ENCODE results near the gene ENTPD6. TPM values are rescaled to one million over a fixed set of nuclear protein-coding genes. Genes with fewer than 3 reads are reported as not detected.

ENTPD6 gene
- total and polyA plus RNA-seq, 10 donors: 23.0 to 49.6 (median 35.6) TPM

DNA sequence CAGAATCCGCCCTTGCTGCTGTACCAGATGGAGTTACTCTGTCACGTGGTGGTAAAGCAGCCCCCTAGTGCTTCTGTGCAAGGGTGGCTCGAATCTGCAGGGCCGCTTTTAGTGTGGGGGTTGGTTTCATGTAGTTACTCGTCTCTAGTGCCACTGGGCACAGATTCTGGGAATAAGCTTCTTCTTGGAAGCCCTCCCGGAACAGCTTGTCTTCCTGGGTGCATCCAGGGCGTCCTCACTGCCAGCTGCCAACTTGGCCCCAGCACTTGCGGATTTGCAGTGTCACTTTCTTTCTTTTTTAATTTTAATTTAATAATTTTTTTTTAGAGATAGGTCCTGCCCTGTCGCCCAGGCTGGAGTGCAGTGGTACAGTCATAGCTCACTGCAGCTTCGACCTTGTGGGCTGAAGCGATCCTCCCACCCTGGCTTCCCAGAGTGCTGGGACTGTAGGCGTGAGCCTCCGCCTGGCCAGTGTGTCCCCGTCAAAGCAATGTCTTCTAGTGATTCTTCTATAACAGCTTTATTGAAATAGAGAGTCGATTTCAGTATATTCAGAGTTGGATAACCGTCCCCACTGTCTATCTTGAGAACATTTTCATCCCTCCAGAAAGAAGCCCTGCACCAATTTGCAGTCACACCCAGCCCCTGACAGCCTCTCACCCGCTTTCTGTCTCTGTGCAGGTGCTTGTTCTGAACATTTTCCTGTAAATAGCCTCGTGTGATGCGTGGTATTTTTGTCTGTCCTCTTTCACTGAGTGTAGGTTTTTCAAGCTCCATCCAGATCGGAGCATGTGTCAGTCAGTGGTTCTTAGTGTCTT is 78.2 kb downstream of the ENTPD6 start:
- TF ChIP-seq POLR2A (IDR thresholded peaks at IDR 0.05) (no peak), POLR2AphosphoS5 (IDR thresholded peaks at IDR 0.05) (no peak)
- TF ChIP-seq, protein P1, sequence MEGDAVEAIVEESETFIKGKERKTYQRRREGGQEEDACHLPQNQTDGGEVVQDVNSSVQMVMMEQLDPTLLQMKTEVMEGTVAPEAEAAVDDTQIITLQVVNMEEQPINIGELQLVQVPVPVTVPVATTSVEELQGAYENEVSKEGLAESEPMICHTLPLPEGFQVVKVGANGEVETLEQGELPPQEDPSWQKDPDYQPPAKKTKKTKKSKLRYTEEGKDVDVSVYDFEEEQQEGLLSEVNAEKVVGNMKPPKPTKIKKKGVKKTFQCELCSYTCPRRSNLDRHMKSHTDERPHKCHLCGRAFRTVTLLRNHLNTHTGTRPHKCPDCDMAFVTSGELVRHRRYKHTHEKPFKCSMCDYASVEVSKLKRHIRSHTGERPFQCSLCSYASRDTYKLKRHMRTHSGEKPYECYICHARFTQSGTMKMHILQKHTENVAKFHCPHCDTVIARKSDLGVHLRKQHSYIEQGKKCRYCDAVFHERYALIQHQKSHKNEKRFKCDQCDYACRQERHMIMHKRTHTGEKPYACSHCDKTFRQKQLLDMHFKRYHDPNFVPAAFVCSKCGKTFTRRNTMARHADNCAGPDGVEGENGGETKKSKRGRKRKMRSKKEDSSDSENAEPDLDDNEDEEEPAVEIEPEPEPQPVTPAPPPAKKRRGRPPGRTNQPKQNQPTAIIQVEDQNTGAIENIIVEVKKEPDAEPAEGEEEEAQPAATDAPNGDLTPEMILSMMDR (IDR thresholded peaks at IDR 0.05 in 8 of 11, conservative IDR thresholded peaks at IDR 0.05 in 3 of 11): no peak
- H3K4me1 ChIP-seq: no peaks in the 10 kb centered on the region
- no peak overlapping the region for H3K27ac ChIP-seq
- H3K9me3 ChIP-seq: no peaks in the 10 kb centered on the region
- intact Hi-C loops (cut with DNase I; ENCODE audit: low total_unique reads): no loop called here
- no peak overlapping the region for H3K4me3 ChIP-seq
- DNase-seq: peak; percentile 44
- 90 to 96% (median 93%) methylated on average over 20 of the region's 20 CpGs for WGBS, 5 donors
- H3K27me3 ChIP-seq (replicated peaks in 1 of 7): no peaks in the 10 kb centered on the region
- H3K36me3 ChIP-seq: peaks cover 0 to 99% (median 81%) of the 10 kb centered on the region in 6 donors

DNA sequence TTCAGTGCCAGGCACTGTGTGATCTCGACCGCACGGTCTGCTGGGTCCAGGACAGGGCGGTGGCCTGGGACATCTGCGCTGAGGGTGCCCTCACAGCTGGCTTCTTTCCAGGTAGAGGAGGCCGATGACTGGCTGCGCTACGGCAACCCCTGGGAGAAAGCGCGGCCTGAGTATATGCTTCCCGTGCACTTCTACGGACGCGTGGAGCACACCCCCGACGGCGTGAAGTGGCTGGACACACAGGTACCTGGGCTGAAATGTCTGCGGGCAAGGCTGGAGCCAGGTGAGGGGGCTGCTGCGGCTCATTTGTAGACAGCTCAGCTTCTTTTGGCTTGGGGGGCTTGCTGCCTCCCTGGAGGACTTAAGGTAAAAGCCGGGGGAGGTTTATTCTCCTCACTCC is 79.0 kb downstream of the ENTPD6 start:
- intact Hi-C loops (cut with DNase I; ENCODE audit: low total_unique reads): no loop called here
- H3K27me3 ChIP-seq (replicated peaks in 1 of 7): no peaks in the 10 kb centered on the region
- no peak overlapping the region for H3K4me3 ChIP-seq
- 90 to 99% (median 97%) methylated on average over 9 to 20 of the region's 20 CpGs for WGBS, 5 donors
- no peaks in the 10 kb centered on the region for H3K9me3 ChIP-seq
- H3K27ac ChIP-seq: no peak overlapping the region
- TF ChIP-seq POLR2A (IDR thresholded peaks at IDR 0.05) (no peak), POLR2AphosphoS5 (IDR thresholded peaks at IDR 0.05) (no peak)
- TF ChIP-seq, protein P1 (IDR thresholded peaks at IDR 0.05 in 8 of 11, conservative IDR thresholded peaks at IDR 0.05 in 3 of 11): no peak
- DNase-seq: peak; percentile 54
- H3K36me3 ChIP-seq: peaks cover 0 to 100% (median 83%) of the 10 kb centered on the region in 6 donors
- no peaks in the 10 kb centered on the region for H3K4me1 ChIP-seq

DNA sequence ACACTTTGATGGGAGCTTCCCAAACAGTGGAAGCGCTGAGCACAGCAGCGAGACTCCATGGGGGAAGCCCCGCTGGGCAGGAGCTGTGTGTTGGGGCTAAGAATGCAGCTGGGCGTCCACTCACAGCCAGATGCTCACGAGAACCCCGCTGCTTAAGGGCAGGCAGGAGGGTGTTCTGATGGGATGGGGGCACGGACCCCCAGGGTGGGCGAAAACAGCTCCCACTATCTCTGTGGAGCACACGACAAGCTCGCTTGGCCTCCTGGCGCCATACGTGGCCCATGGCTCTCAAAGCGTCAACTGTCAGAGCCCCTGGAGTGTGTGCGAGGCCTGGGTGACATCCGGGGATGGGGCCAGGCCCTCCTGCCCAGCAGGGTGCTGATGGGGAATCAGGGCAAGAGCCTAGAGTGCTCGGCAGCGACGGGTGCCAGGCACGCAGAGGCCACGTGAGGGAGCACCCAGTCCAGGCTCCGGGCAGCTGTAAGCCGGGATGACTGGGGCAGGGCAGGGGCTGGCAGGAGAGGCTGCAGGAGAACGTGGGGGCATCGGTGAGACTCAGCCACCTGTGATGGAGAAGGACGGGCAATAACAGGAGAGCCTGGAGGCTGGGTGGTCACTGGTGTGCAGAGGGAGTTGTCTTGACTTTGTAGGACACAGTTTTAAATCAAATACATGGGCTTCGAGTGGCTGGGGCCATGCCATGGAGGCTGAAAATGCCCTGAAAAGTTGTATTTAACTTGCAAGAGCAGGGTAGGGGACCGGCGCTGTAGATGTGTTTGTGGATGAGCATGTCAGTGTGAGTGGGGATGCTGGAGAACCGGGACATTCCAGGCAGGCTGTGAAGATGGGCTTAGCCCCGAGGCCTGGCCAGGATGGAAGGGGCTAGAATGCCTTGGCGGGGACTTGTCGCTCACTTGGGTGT is 79.6 kb downstream of the ENTPD6 start:
- no peak overlapping the region for H3K27ac ChIP-seq
- no peak for TF ChIP-seq POLR2A (IDR thresholded peaks at IDR 0.05)
- TF ChIP-seq POLR2AphosphoS5 (IDR thresholded peaks at IDR 0.05): peak in 1 of 3 donors; percentile 20
- peaks cover 0 to 5% (median 0%) of the 10 kb centered on the region in 6 donors for H3K4me1 ChIP-seq
- intact Hi-C loops (cut with DNase I; ENCODE audit: low total_unique reads): no loop called here
- H3K9me3 ChIP-seq: no peaks in the 10 kb centered on the region
- DNase-seq: peak; percentile 74
- H3K27me3 ChIP-seq (replicated peaks in 1 of 7): no peaks in the 10 kb centered on the region
- peaks cover 0 to 100% (median 83%) of the 10 kb centered on the region in 6 donors for H3K36me3 ChIP-seq
- WGBS, 5 donors: 92 to 96% (median 93%) methylated on average over 23 to 32 of the region's 32 CpGs
- no peak overlapping the region for H3K4me3 ChIP-seq

DNA sequence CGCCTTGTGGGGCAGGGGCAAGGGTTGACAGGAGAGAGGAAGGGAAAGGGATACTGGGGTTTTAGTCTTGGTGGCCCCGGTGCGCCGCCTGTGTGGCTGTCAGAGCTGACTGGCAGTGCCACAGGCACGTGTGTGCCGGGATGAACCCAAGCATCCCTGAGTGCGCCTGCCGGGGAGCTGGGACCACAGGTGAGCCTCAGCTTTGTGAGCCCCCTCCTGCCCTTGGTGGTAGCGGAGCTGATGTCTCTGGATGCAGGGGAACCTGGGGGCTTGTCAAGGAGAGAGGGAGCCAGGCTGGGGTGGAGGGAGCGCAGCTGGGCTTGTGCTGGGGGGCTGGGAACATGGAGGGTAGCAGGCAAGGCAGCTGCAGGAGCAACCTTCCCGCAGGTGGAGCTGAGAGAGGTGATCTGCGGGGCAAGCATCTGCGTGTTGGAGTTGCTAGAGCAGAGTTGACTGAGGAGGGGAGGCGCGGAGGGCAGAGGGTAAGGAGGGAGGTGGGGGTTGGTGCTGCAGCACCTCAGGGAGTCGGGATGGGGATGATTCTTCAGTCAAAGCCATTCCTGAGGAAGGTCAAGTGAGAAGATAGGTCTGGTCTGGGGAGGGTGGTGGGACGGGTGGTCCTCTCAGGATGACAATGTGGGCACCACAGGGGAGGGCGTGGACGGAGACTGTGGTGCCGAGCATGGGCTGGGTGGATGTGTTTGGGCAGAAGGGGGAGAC is 80.5 kb downstream of the ENTPD6 start:
- H3K27ac ChIP-seq: no peak overlapping the region
- peaks cover 0 to 100% (median 83%) of the 10 kb centered on the region in 6 donors for H3K36me3 ChIP-seq
- peak; percentile 74 for DNase-seq
- no peaks in the 10 kb centered on the region for H3K27me3 ChIP-seq (replicated peaks in 1 of 7)
- WGBS, 5 donors: 94 to 98% (median 96%) methylated on average over 17 to 20 of the region's 20 CpGs
- peaks cover 0 to 13% (median 4%) of the 10 kb centered on the region in 6 donors for H3K4me1 ChIP-seq
- H3K9me3 ChIP-seq: no peaks in the 10 kb centered on the region
- TF ChIP-seq POLR2AphosphoS5 (IDR thresholded peaks at IDR 0.05) (no peak), POLR2A (IDR thresholded peaks at IDR 0.05) (no peak)
- TF ChIP-seq, protein P1 (IDR thresholded peaks at IDR 0.05 in 8 of 11, conservative IDR thresholded peaks at IDR 0.05 in 3 of 11): no peak
- no peak overlapping the region for H3K4me3 ChIP-seq
- intact Hi-C loops (cut with DNase I; ENCODE audit: low total_unique reads): no loop called here

Measured in spleen (tissue), 11 donors.